GM18505 (cell line): ENCODE results near the gene POLR3G.

Experiments
- ATAC-seq: cut with Tn5 transposase; IDR thresholded peaks from one replicate; pipeline ENCODE4 v1.9.1; 2021; ENCODE audit not compliant: unreplicated experiment
- POLR2A ChIP-seq: IDR thresholded peaks from 4 replicates; pipeline ENCODE4 v1.6.1; 2011; ENCODE audit warnings: borderline replicate concordance; ENCODE audit not compliant: insufficient read depth, insufficient read length; ENCODE audit errors: extremely low read depth

POLR3G gene

DNA sequence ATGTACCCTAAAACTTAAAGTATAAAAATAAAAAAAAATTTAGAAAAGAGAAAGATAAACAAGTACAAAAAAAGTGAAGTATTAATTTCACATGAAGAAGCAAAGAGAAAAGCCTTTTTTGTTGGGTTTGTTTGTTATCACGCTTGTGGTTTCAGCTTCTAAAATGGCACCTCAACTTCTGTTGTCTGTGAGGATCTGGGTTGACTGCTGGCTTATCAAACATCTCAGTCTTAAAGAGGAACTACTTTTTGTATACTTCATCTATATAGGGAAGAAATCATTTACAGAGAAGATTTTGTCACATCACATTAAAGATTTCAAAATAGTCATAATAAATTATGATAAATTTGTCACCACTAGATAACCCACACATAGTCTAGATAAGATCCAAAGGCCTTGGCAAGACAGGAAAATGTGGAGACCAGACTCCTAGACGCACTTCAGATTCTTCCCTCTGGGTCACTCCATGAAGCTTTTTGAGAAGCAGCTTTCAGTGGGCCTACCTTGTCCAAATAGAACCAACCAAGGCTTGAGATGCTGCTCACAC lies 75.1 kb downstream of the POLR3G start:
- no peak for ATAC-seq
- TF ChIP-seq POLR2A: no peak

DNA sequence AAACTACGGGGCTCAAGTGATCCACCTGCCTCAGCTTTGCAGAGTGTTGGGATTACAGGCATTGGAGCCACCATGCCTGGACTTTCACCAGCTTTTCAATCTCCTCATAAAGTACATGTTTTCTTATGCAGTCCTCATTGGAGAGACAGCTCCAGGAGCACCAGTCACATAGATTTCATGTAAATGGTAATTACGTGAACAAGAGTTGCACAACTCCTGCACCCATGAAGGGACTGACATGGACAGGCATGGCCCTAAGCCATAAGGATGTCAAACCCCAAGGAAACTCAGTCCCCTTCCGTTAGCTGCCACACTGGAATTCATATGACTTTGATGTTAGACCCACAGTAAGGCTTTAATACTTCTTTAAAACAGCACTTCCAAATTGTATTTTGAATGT lies 76.3 kb downstream of the POLR3G start:
- no peak for ATAC-seq
- no peak for TF ChIP-seq POLR2A

DNA sequence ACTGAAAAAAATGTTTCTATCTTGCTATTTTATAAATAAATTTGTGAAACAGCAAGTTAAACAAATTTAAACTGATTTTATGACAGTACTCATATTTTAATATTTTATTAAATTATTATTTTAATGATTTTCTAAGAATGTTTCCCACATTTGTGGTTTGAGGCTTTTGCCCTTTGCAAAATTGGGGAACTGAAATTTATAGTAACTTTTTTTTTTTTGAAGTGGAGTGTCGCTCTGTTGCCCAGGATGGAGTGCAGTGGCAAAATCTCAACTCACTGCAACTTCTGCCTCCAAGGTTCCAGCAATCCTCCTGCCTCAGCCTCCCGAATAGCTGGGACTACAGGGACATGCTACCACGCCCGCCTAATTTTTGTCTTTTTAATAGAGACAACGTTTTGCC lies 76.7 kb downstream of the POLR3G start:
- no peak for ATAC-seq
- no peak for TF ChIP-seq POLR2A

DNA sequence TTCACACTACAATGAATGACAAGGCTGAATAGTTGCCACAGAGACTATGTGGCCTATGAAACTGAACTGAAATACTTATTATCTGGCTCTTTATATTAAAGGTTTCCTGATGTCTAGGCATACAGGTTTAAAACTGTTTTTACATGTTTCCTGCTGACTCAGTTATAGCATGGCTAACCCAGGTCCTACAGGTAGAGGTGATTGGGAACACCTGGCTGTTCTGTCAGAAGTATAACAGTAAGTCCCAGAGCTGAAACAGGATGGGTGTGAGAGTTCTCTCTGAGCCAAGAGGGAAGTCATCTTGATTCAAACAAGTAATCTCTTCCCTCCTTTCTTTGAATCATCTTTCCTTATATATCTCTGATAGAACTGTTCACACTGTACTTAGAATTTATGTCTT lies 79.0 kb downstream of the POLR3G start:
- no peak for TF ChIP-seq POLR2A
- ATAC-seq: no peak

DNA sequence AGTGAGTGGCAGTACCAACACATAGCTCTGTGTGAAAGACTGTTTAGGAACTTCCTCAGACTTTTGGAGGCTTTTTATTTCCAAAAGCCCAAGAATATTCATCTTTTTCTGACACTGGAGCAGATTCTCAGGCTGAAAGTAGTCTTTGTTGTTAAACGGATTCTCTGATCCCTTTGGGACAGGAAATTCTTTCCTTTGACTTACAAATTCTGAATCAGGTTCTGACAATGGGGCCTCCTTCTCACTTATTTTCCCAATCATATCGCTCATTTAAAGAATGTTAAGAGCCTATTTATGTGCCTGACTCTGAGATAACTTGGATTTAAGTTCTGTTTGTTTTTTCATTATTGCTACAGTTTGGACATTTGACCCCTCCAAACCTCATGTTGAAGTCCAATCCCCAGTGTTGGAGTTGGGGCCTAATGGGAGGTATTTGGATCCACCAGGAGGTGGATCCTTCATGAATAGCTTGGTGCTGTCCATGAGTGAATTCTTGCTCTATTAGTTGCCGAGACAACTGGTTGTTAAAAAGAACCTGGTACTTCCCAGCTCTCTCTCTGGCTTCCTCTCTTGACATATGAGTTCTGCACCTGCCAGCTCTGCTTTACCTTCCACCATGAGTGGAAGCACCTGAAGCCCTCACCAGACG lies 79.8 kb downstream of the POLR3G start:
- no peak for TF ChIP-seq POLR2A

DNA sequence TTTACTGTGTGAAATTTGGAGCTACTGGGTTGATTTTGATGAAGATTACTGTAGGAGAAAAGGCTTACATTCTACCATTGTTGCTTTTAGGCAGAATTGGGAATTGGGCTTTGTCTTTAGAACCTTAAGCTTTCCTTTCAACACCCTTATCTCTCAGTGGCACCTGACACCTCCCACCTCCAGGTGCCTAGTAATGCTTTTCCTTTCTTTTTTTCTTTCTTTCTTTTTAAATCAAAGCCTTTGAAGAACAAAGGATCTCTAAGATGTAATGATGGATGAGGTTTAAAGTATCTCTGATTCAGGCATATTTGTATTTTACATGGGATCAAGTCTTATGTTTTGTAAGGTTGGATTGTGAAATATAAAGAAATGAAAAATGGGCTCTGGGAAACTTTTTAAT lies 81.0 kb downstream of the POLR3G start:
- no peak for TF ChIP-seq POLR2A
- no peak for ATAC-seq

More for the DNA sequence above, 79.8 kb downstream of the POLR3G start:
- ATAC-seq: no peak

DNA sequence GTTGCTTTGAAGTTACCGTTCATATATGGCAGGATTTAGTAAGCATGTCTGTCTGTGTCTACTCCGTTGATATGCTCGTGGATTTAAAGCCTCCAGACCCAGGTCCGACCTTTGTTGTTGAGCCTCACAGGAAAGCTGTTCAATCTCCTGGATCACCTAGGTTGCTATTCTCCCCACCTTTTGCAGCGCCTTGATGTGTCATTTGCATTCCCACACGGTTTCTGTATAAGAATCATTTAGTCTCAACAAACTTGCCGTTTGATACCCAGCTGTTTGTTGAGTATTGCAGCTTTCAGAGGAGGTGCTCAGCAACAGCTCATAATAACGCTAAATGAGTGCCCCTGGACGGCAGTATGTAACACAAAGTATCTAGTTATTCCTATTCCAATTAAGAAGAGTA lies 82.7 kb downstream of the POLR3G start:
- no peak for ATAC-seq

DNA sequence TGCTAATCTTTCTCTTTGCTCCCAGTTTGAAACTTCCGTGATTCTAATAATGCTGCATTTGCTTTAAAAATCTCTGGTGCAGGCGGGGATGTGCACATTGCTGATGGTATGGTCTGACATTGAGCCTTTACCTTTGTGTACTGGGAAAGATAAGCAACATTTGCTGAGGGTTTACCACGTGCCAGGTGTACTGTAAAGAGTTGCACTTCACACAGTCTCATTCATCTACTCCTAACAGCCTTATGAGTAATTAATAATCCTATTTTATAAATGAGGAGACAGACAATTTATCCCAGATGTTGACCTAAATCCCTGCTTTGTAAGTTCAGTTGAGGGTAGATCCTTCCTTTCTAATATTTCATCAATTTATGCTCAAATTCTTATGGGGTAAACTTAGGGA lies 83.2 kb downstream of the POLR3G start:
- no peak for ATAC-seq
- no peak for TF ChIP-seq POLR2A

More for the DNA sequence above, 82.7 kb downstream of the POLR3G start:
- TF ChIP-seq POLR2A: no peak

DNA sequence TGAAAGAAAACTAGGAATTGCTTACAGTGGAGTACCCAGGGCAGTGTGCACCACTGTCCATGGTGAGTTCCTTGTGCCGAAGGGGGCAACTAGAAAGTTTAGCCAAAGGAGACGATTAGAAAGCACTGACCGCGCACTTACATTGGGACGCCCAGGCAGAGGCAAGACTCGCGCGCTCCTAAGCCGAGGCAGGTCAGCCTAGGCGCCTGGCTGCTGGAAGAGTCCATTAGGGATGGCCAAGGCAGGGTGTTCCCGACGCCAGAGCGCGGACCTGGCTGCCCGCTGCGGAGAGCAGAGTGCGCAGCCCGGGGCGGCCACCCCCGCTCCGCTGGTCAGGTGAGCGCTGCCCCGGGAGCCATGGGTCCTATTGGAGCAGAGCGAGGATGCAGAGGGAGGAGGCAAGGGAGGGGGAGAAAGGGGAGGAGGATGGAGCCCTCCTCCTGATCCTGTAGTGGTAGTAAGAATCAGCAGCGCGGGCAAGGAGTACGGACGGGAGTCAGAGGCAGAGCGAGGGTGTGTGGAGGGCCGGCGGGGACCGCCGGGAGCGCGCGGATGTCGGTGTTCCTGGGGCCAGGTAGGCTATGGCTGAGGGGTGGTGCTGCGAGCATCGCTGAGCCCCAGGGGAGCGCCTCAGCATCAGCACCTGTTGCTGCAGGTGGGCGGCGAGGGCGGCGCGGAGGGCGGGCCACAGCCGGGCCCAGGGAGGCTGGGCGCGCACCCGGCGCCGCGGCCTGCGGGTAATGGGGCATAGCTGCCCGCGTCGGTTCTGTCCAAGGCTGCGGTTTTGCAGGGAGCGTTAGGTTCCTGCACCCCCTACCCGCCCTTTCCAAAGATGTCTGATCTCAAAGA lies 83.9 kb downstream of the POLR3G start, which contains the start of gene ADGRV1:
ADGRV1 (plus strand) TSS at position 454 of the 849 bp plus-strand sequence; CDS start at position 553, 99 bp downstream.
- ATAC-seq: peak; percentile 55
- no peak for TF ChIP-seq POLR2A

DNA sequence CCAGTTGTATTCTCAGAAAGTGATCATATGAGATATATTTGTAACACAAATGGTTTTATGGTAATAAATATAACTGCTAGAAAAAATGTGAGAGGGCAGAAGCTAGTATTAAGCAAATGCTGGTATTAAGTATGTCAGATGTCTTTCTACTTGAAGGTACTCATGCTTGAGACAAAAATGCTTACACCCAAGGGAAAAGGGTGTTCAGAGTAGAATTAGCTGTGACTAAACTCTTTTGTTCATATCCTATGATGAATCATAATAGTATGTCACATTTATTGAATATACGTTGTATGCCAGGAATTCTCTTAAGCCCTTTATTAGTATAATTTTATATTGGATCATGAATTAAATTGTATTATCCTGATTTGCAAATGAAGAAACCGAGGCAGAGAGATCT lies 86.1 kb downstream of the POLR3G start:
- ATAC-seq: no peak
- no peak for TF ChIP-seq POLR2A

DNA sequence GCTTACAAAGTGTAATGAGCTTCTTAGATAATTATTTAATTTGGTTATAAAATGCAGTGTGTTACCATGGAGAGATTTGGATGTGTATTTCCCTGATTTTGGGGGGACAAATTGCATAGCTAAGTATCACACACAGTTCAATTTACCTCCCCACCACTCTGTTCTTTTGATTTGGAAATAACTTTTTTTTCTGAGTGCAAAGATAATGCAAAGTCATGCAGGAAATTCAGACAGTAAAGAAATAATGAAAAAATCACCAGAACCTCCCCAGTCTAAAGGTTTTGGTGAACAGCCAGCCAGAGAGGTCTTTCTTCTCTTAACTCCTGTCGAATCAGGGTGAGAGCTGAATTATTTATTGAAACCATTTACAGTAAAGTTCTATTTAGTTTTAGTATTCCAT lies 87.1 kb downstream of the POLR3G start:
- no peak for TF ChIP-seq POLR2A
- no peak for ATAC-seq

DNA sequence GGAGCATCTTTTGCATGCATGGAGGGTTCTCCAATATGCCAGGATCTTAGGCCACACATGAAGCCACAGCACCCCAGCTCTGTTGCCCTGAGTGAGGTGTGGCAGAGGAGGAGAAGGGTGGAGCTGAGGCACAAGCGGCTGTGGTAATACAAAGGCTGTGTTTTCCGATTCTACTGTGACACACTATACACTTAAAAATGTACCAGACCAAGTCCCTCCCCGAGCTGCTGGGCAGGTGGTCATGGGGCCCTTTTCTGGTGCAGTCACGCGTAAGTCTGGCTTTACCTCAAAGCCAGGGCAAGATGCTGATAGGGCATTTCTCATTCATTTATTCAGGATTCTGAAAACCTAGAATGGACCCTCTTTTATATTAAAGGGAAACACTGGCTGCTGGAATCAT lies 87.7 kb downstream of the POLR3G start:
- no peak for TF ChIP-seq POLR2A
- no peak for ATAC-seq

DNA sequence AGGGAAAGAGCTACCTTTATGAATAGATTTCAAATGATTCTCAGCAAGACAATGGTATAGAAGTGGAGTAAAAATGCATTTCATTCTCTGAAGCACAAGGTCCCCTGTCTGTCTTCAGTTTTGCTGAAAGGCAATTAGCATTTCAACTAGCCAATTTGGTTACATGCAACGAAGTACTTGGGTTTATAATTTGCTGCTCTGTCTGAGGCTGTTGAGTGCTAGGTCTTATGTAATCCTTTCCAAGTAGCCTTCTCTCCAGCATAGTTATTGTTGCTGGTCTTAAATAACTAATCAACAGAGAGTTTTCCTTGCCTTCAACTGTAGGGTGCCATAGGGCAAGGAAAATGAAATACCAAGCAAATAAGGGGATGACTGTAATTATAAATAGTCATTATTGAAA lies 88.4 kb downstream of the POLR3G start:
- no peak for TF ChIP-seq POLR2A
- ATAC-seq: no peak
